ENCODE data around the gene STOM. TPM values are rescaled to one million over a fixed set of nuclear protein-coding genes. Genes with fewer than 3 reads are reported as not detected.

The STOM gene
- total RNA-seq, 2 donors from 2014 or later, result 58.7 to 110 TPM

GRCh38 chr9:121297389-121297788 lies 72.7 kb downstream of the STOM start:
- H3K9me3 ChIP-seq, result no peaks in the 10 kb centered on the region
- H3K36me3 ChIP-seq, result no peaks in the 10 kb centered on the region
- H3K27me3 ChIP-seq, result no peaks in the 10 kb centered on the region
- TF ChIP-seq CTCF (IDR thresholded peaks at IDR 0.05), result no peak
- no peak overlapping the region for H3K4me3 ChIP-seq
- peaks cover 6% of the 10 kb centered on the region for H3K4me1 ChIP-seq
- H3K27ac ChIP-seq, result no peak overlapping the region
- no peak overlapping the region for H3K9ac ChIP-seq (ENCODE audit: low read depth in 2 of 2, low read length in 2 of 2)
- intact Hi-C loops (cut with DNase I), result no loop called here
- DNase-seq, result no peak

- Histone ChIP-seq H3K27ac (peak overlapping the region; percentile 67), H3K4me1 (peaks cover 6% of the 10 kb centered on the region), H3K9ac (ENCODE audit: low read depth in 2 of 2, low read length in 2 of 2) (no peak overlapping the region), H3K9me3 (no peaks in the 10 kb centered on the region), H3K27me3 (no peaks in the 10 kb centered on the region), H3K4me3 (no peak overlapping the region), H3K36me3 (no peaks in the 10 kb centered on the region)
- intact Hi-C loops (cut with DNase I), result no loop called here
- DNase-seq, result no peak
- no peak for TF ChIP-seq CTCF (IDR thresholded peaks at IDR 0.05)
These were observed 73.6 kb downstream of the STOM start for GRCh38 chr9:121296213-121297127.

GRCh38 chr9:121295662-121296191 lies 74.3 kb downstream of the STOM start:
- Histone ChIP-seq H3K9ac (ENCODE audit: low read depth in 2 of 2, low read length in 2 of 2) (peak overlapping the region; percentile 36 to 44), H3K9me3 (no peaks in the 10 kb centered on the region), H3K4me1 (peaks cover 6% of the 10 kb centered on the region), H3K4me3 (no peak overlapping the region), H3K27ac (peak overlapping the region; percentile 67), H3K27me3 (no peaks in the 10 kb centered on the region), H3K36me3 (no peaks in the 10 kb centered on the region)
- intact Hi-C loops (cut with DNase I), result no loop called here
- no peak for DNase-seq
- TF ChIP-seq CTCF (IDR thresholded peaks at IDR 0.05), result no peak

- Histone ChIP-seq H3K4me1 (peaks cover 6% of the 10 kb centered on the region), H3K36me3 (no peaks in the 10 kb centered on the region), H3K9ac (ENCODE audit: low read depth in 2 of 2, low read length in 2 of 2) (peak overlapping the region; percentile 36 to 44), H3K27me3 (no peaks in the 10 kb centered on the region), H3K27ac (peak overlapping the region; percentile 67), H3K9me3 (no peaks in the 10 kb centered on the region), H3K4me3 (no peak overlapping the region)
- peak; percentile 40 for DNase-seq
- intact Hi-C loops (cut with DNase I), result no loop called here
- TF ChIP-seq CTCF (IDR thresholded peaks at IDR 0.05), result no peak
These were observed 75.0 kb downstream of the STOM start for GRCh38 chr9:121294866-121295661.

- intact Hi-C loops (cut with DNase I), result no loop called here
- no peaks in the 10 kb centered on the region for H3K9me3 ChIP-seq
- H3K27me3 ChIP-seq, result no peaks in the 10 kb centered on the region
- DNase-seq, result no peak
- TF ChIP-seq CTCF (IDR thresholded peaks at IDR 0.05), result no peak
- H3K9ac ChIP-seq (ENCODE audit: low read depth in 2 of 2, low read length in 2 of 2), result peak overlapping the region in 1 of 2 donors; percentile 23
- peak overlapping the region; percentile 67 for H3K27ac ChIP-seq
- no peak overlapping the region for H3K4me3 ChIP-seq
- H3K36me3 ChIP-seq, result no peaks in the 10 kb centered on the region
- H3K4me1 ChIP-seq, result peaks cover 14% of the 10 kb centered on the region
These were observed 75.8 kb downstream of the STOM start for GRCh38 chr9:121294151-121294743.
